ENCODE results near the gene TNFRSF13B. TPM values are rescaled to one million over a fixed set of nuclear protein-coding genes. Genes with fewer than 3 reads are reported as not detected.

TNFRSF13B gene
- total RNA-seq, 4 donors from 2014 or later, result 0.66 TPM; not detected in 3

DNA sequence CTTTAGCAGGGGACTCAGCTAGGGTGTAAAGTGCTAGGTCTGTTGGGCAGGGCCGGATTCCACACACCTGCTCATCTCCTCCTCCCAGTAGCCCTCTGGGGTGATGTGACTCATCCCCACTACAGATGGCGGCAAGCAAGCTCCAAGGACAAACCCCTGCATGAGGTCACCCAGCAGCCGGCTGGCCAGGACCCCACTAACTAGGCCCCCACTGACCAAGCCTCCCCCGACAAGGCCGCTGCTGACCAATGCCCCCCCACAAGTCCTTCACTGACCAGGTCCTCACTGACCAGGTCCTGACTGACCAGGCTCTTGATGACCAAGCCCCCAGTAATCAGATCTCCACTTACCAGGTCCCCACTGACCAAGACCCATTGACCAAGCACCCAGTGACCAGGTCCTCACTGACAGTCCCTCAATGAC lies 36.7 kb downstream of the TNFRSF13B start:
- no peak for DNase-seq (ENCODE audit: extremely low spot score)
- Histone ChIP-seq H3K27me3 (peaks cover 0 to 8% (median 0%) of the 10 kb centered on the region in 4 donors), H3K4me1 (no peaks in the 10 kb centered on the region), H3K9me3 (no peaks in the 10 kb centered on the region), H3K4me3 (no peak overlapping the region), H3K27ac (replicated peaks in 1 of 4) (no peak overlapping the region), H3K36me3 (no peaks in the 10 kb centered on the region)
- intact Hi-C loops (cut with DNase I), result no loop called here
- TF ChIP-seq EP300 (IDR thresholded peaks at IDR 0.05), result no peak
- no peak for TF ChIP-seq POLR2AphosphoS5 (IDR thresholded peaks at IDR 0.05)
- TF ChIP-seq POLR2A (IDR thresholded peaks at IDR 0.05; ENCODE audit: low read depth), result no peak
- TF ChIP-seq, protein P1, sequence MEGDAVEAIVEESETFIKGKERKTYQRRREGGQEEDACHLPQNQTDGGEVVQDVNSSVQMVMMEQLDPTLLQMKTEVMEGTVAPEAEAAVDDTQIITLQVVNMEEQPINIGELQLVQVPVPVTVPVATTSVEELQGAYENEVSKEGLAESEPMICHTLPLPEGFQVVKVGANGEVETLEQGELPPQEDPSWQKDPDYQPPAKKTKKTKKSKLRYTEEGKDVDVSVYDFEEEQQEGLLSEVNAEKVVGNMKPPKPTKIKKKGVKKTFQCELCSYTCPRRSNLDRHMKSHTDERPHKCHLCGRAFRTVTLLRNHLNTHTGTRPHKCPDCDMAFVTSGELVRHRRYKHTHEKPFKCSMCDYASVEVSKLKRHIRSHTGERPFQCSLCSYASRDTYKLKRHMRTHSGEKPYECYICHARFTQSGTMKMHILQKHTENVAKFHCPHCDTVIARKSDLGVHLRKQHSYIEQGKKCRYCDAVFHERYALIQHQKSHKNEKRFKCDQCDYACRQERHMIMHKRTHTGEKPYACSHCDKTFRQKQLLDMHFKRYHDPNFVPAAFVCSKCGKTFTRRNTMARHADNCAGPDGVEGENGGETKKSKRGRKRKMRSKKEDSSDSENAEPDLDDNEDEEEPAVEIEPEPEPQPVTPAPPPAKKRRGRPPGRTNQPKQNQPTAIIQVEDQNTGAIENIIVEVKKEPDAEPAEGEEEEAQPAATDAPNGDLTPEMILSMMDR (IDR thresholded peaks at IDR 0.05), result no peak
- WGBS, result no CpG with 5 or more reads among the region's 5 CpGs

DNA sequence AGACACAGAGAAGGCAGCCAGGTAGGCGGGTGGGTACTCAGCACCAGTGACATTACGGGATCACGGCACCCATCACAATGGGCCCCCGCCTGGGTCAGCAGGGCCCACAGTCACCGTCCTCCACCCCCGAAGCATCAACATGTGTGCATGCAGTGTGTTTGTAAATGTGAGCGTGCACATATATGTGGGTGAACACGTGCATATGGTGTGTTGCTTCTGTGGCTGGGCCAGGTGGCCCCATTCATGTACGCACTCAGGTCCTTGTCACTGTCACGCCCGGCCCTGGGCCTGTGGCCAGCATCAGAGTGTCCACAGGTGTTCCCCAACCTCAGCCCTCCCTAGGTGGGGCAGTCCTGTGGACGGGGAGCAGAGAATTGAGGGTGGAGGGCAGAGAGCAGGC lies 37.1 kb downstream of the TNFRSF13B start:
- H3K4me3 ChIP-seq, result no peak overlapping the region
- TF ChIP-seq, protein P1 (IDR thresholded peaks at IDR 0.05), result no peak
- TF ChIP-seq EP300 (IDR thresholded peaks at IDR 0.05) (no peak), POLR2A (IDR thresholded peaks at IDR 0.05; ENCODE audit: low read depth) (no peak), POLR2AphosphoS5 (IDR thresholded peaks at IDR 0.05) (no peak)
- DNase-seq (ENCODE audit: extremely low spot score), result no peak
- H3K36me3 ChIP-seq, result no peaks in the 10 kb centered on the region
- WGBS, result 96% methylated on average over 10 of the region's 12 CpGs
- H3K9me3 ChIP-seq, result no peaks in the 10 kb centered on the region
- H3K4me1 ChIP-seq, result no peaks in the 10 kb centered on the region
- no peak overlapping the region for H3K27ac ChIP-seq (replicated peaks in 1 of 4)
- intact Hi-C loops (cut with DNase I), result no loop called here
- peaks cover 0 to 8% (median 0%) of the 10 kb centered on the region in 4 donors for H3K27me3 ChIP-seq

DNA sequence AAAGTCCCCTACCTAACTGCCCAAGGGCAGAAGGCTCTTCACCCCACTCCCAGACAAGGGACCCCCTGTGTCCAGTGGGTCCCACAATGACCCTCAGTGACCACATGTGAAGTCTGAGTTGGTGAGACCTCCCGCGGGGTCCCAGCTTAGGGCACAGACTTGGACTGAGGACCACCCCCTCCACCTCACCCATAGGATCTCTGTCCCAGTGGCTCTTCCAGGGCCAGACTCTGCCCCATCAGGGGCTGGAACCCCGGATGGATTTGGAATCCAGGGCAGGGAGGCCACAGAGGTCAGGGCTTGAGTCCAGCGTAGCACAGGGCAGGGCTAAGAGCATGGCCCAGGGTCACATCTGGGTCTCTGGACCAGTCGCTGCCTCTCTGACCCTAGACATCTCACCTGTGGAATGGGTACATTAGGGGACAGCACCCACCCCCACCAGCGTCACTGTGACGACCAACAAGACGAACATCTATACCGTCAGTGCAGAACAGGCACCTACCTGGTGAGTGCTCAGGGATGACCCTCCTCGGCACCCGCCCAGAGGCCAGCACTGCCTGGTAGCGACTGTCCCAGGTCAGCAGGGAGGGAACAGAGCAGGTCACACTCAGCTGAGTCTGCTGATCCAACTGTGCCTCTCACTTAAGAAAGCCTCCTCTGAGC lies 37.7 kb downstream of the TNFRSF13B start:
- H3K4me3 ChIP-seq, result no peak overlapping the region
- no peaks in the 10 kb centered on the region for H3K36me3 ChIP-seq
- intact Hi-C loops (cut with DNase I), result no loop called here
- WGBS, result 90% methylated on average over 10 of the region's 12 CpGs
- DNase-seq (ENCODE audit: extremely low spot score), result no peak
- H3K4me1 ChIP-seq, result no peaks in the 10 kb centered on the region
- H3K27me3 ChIP-seq, result peaks cover 0 to 5% (median 0%) of the 10 kb centered on the region in 4 donors
- H3K9me3 ChIP-seq, result no peaks in the 10 kb centered on the region
- no peak overlapping the region for H3K27ac ChIP-seq (replicated peaks in 1 of 4)
- no peak for TF ChIP-seq POLR2A (IDR thresholded peaks at IDR 0.05; ENCODE audit: low read depth)
- no peak for TF ChIP-seq EP300 (IDR thresholded peaks at IDR 0.05)
- TF ChIP-seq, protein P1 (IDR thresholded peaks at IDR 0.05), result no peak
- TF ChIP-seq POLR2AphosphoS5 (IDR thresholded peaks at IDR 0.05), result no peak

- DNase-seq (ENCODE audit: extremely low spot score), result no peak
- no peaks in the 10 kb centered on the region for H3K9me3 ChIP-seq
- H3K4me3 ChIP-seq, result no peak overlapping the region
- H3K36me3 ChIP-seq, result no peaks in the 10 kb centered on the region
- TF ChIP-seq POLR2A (IDR thresholded peaks at IDR 0.05; ENCODE audit: low read depth) (no peak), POLR2AphosphoS5 (IDR thresholded peaks at IDR 0.05) (no peak), EP300 (IDR thresholded peaks at IDR 0.05) (no peak)
- TF ChIP-seq, protein P1 (IDR thresholded peaks at IDR 0.05), result no peak
- 87% methylated on average over 9 of the region's 11 CpGs for WGBS
- intact Hi-C loops (cut with DNase I), result no loop called here
- H3K27me3 ChIP-seq, result peaks cover 0 to 5% (median 0%) of the 10 kb centered on the region in 4 donors
- H3K27ac ChIP-seq (replicated peaks in 1 of 4), result no peak overlapping the region
- H3K4me1 ChIP-seq, result no peaks in the 10 kb centered on the region
Observed at GRCh38 chr17:16933317-16934132, 38.4 kb downstream of the TNFRSF13B start.

Measured in esophagus muscularis mucosa (tissue), 4 donors.